ENCODE data around the gene IFT122. TPM values are rescaled to one million over a fixed set of nuclear protein-coding genes. Genes with fewer than 3 reads are reported as not detected.

The IFT122 gene
- total and polyA plus RNA-seq, 2 of the 4 experiments (the other 2 are of a cell fraction) = 16.8 to 28.0 TPM

DNA sequence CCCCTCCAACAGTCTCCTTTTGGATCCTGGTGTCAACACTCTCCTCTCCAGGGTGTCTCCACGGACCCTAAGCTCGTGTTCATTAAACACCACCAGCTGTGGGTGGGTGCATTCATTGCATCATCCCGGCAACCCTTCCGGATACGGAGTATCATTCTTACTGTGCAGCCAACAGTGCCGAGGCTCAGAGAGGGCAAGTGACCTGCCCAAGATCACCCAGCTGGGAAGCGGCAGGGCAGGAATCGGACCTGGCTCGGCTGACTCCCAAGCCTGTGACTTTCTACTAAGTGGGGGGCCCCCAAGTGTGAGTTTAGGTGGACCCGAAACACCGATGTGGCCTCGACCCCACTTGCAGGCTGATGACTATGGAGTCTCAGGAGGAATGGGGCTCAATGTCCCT lies 123.3 kb downstream of the IFT122 start:
- Histone ChIP-seq H4K91ac (ENCODE audit: insufficient read depth, low read depth, low read length) (no peak overlapping the region), H2BK20ac (ENCODE audit: low read depth, low read length) (no peak overlapping the region), H3K36me3 (ENCODE audit: control insufficient read depth, insufficient read depth, low read length) (peaks cover 35% of the 10 kb centered on the region), H4K20me1 (ENCODE audit: insufficient read depth, low read length) (no peaks in the 10 kb centered on the region), H3K4me1 (ENCODE audit: control insufficient read depth, insufficient read depth, low read length) (peaks cover 33% of the 10 kb centered on the region), H4K5ac (ENCODE audit: low read depth, low read length) (no peak overlapping the region), H3K27ac (ENCODE audit: insufficient read depth, low read length) (no peak overlapping the region), H4K8ac (ENCODE audit: low read depth in 2 of 2, low read length in 2 of 2) (no peak overlapping the region), H3K9ac (ENCODE audit: low read depth, low read length) (no peak overlapping the region), H2AFZ (replicated peaks; ENCODE audit: low read length, poor library complexity) (no peak overlapping the region), H3K4me2 (ENCODE audit: low read depth, low read length) (no peak overlapping the region), H2BK120ac (ENCODE audit: low read depth, low read length) (no peak overlapping the region), H3K14ac (replicated peaks; ENCODE audit: low read depth, low read length) (no peak overlapping the region), H3K9me1 (ENCODE audit: insufficient read depth, low read length) (peaks cover 19% of the 10 kb centered on the region), H3K56ac (ENCODE audit: extremely low read depth, insufficient read depth, low read length) (no peak overlapping the region), H3K4ac (ENCODE audit: low read depth, low read length) (no peak overlapping the region), H2AK9ac (replicated peaks; ENCODE audit: low read depth, low read length, poor library complexity) (no peak overlapping the region), H2AK5ac (ENCODE audit: low read depth, low read length) (no peak overlapping the region), H2BK5ac (ENCODE audit: low read depth, low read length, poor library complexity, severe bottlenecking) (no peak overlapping the region), H3K23ac (ENCODE audit: low read depth, low read length) (no peak overlapping the region), H2BK15ac (ENCODE audit: low read depth, low read length) (no peak overlapping the region), H3K18ac (ENCODE audit: low read depth, low read length) (no peak overlapping the region), H3K27me3 (ENCODE audit: control insufficient read depth, insufficient read depth, low read length) (no peaks in the 10 kb centered on the region), H3K79me1 (ENCODE audit: low read depth in 1 of 2, low read length in 2 of 2) (peaks cover 9 to 27% of the 10 kb centered on the region in 2 experiments; a peak in 3 of 4 replicates), H3K4me3 (ENCODE audit: insufficient read depth, low read depth, low read length) (no peak overlapping the region), H3K9me3 (ENCODE audit: control insufficient read depth, insufficient read depth, low read length) (no peaks in the 10 kb centered on the region)
- POLR2A ChIA-PET (ENCODE audit: unreplicated experiment) = no interaction called here
- intact Hi-C loops (cut with micrococcal nuclease) = loop anchor here (5.0 kb wide), 1 partner anchor 121 kb away; the partner anchor contains the start of gene IFT122
- no peak for TF ChIP-seq RAD21 (IDR thresholded peaks at IDR 0.05; ENCODE audit: low read length)
- TF ChIP-seq BHLHE40 (IDR thresholded peaks at IDR 0.05; ENCODE audit: low read depth, low read length) = no peak
- TF ChIP-seq, protein P1, sequence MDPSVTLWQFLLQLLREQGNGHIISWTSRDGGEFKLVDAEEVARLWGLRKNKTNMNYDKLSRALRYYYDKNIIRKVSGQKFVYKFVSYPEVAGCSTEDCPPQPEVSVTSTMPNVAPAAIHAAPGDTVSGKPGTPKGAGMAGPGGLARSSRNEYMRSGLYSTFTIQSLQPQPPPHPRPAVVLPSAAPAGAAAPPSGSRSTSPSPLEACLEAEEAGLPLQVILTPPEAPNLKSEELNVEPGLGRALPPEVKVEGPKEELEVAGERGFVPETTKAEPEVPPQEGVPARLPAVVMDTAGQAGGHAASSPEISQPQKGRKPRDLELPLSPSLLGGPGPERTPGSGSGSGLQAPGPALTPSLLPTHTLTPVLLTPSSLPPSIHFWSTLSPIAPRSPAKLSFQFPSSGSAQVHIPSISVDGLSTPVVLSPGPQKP (IDR thresholded peaks at IDR 0.05; ENCODE audit: borderline replicate concordance, low read depth, low read length) = no peak
- TF ChIP-seq POLR2A (IDR thresholded peaks at IDR 0.05; ENCODE audit: low read depth, low read length) = no peak
- no peak for TF ChIP-seq SMC3 (IDR thresholded peaks at IDR 0.05; ENCODE audit: low read depth, low read length)
- TF ChIP-seq CEBPB (IDR thresholded peaks at IDR 0.05; ENCODE audit: low read depth, low read length) = no peak
- TF ChIP-seq CHD1 (IDR thresholded peaks at IDR 0.05; ENCODE audit: low read depth, low read length) = no peak
- TF ChIP-seq, protein P2, sequence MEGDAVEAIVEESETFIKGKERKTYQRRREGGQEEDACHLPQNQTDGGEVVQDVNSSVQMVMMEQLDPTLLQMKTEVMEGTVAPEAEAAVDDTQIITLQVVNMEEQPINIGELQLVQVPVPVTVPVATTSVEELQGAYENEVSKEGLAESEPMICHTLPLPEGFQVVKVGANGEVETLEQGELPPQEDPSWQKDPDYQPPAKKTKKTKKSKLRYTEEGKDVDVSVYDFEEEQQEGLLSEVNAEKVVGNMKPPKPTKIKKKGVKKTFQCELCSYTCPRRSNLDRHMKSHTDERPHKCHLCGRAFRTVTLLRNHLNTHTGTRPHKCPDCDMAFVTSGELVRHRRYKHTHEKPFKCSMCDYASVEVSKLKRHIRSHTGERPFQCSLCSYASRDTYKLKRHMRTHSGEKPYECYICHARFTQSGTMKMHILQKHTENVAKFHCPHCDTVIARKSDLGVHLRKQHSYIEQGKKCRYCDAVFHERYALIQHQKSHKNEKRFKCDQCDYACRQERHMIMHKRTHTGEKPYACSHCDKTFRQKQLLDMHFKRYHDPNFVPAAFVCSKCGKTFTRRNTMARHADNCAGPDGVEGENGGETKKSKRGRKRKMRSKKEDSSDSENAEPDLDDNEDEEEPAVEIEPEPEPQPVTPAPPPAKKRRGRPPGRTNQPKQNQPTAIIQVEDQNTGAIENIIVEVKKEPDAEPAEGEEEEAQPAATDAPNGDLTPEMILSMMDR (conservative IDR thresholded peaks at IDR 0.05; ENCODE audit: low read depth, low read length) = no peak
- no peak for TF ChIP-seq MXI1 (IDR thresholded peaks at IDR 0.05; ENCODE audit: borderline replicate concordance, low read depth, low read length)
- no peak for TF ChIP-seq RCOR1 (IDR thresholded peaks at IDR 0.05; ENCODE audit: insufficient replicate concordance, low read length)
- TF ChIP-seq RFX5 (IDR thresholded peaks at IDR 0.05; ENCODE audit: low read depth, low read length) = no peak
- no peak for TF ChIP-seq NFE2L2 (IDR thresholded peaks at IDR 0.05; ENCODE audit: low read depth, low read length)
- dilution Hi-C loops (cut with HindIII; ENCODE audit: low sequenced_read_pairs, unreplicated experiment) = no loop called here
- DNase-seq (no peak), ATAC-seq (ENCODE audit: low read depth) (no peak)
- CTCF ChIA-PET = no interaction called here
- WGBS, 2 experiments (ENCODE audit: extremely low coverage in 2 of 2, insufficient read length in 1 of 2) = 95% methylated on average over 10 of the region's 12 CpGs; no CpG with 5 or more reads in 1 of the 2 experiments
- in situ Hi-C loops (cut with MboI; ENCODE audit: low sequenced_read_pairs) = no loop called here
- no TSS peak for BruUV-seq (replicated peaks)

Data from IMR-90 (cell line).